ENCODE data around the gene RHCE. TPM values are rescaled to one million over a fixed set of nuclear protein-coding genes. Genes with fewer than 3 reads are reported as not detected.
"Not testable (repeated sequence)": the region's sequence is repeated elsewhere in the genome, so short reads cannot be mapped to it uniquely, and the experiment has no call there.

Gene RHCE
- total and polyA plus RNA-seq, 2 of the 8 experiments (the other 6 are each of a cell fraction or from before 2014, with no cell fraction given): 0.23 to 0.50 TPM

GRCh38 chr1:25322127-25322526 is 98.5 kb downstream of the RHCE start:
- not testable (repeated sequence) for FAIRE-seq; H2BK120ac ChIP-seq (replicated peaks; ENCODE audit: low read depth, low read length)

GRCh38 chr1:25320314-25320938 is 100.2 kb downstream of the RHCE start:
- WGBS, 2 experiments (ENCODE audit: extremely low coverage in 1 of 2, insufficient coverage in 1 of 2, insufficient read length in 1 of 2, insufficient replicate concordance in 2 of 2, low coverage in 1 of 2, low lambda C conversion rate in 2 of 2, missing lambda C conversion rate in 1 of 2): 90% methylated on average over 9 of the region's 9 CpGs; no CpG with 5 or more reads in 1 of the 2 experiments
- H2AK5ac ChIP-seq (ENCODE audit: low read depth, low read length); CTCF ChIA-PET (ENCODE audit: partially characterized antibody); H3K18ac ChIP-seq (ENCODE audit: extremely low read depth, low read length); DNase-seq (ENCODE audit: low read depth in 1 of 2, low spot score in 2 of 2); H3K4me1 ChIP-seq (replicated peaks in 1 of 4; ENCODE audit: control insufficient read depth in 3 of 4, insufficient read depth in 4 of 4, low read length in 3 of 4); H3K36me3 ChIP-seq (ENCODE audit: control insufficient read depth in 2 of 4, insufficient read depth in 4 of 4, low read length in 3 of 4); H3K23me2 ChIP-seq (ENCODE audit: low read depth, low read length); H3K27me3 ChIP-seq (replicated peaks in 1 of 4; ENCODE audit: control insufficient read depth in 3 of 4, extremely low read depth in 1 of 4, insufficient read depth in 3 of 4, low read length in 3 of 4); H3K9me3 ChIP-seq (ENCODE audit: insufficient read depth in 2 of 2, low read depth in 1 of 2, low read length in 1 of 2); H2BK15ac ChIP-seq (ENCODE audit: low read length); H3K79me2 ChIP-seq (ENCODE audit: control insufficient read depth in 1 of 2, insufficient read depth in 2 of 2, low read length in 2 of 2); H3K79me1 ChIP-seq (ENCODE audit: low read depth, low read length); H2BK20ac ChIP-seq (ENCODE audit: low read length); POLR2A ChIA-PET (ENCODE audit: partially characterized antibody); H3K4me3 ChIP-seq (ENCODE audit: extremely low read depth in 1 of 4, insufficient read depth in 2 of 4, low read depth in 3 of 4, low read length in 4 of 4); H2BK12ac ChIP-seq (ENCODE audit: low read depth, low read length); H3K23ac ChIP-seq (ENCODE audit: insufficient read length); H4K8ac ChIP-seq (ENCODE audit: extremely low read depth, insufficient read depth, low read length); FAIRE-seq; H3K4me2 ChIP-seq (ENCODE audit: insufficient read depth in 1 of 2, low read depth in 2 of 2, low read length in 2 of 2); H3K4ac ChIP-seq (replicated peaks; ENCODE audit: insufficient read length, low read depth, low read length); H4K91ac ChIP-seq (replicated peaks; ENCODE audit: insufficient read length, low read length); H3K56ac ChIP-seq (replicated peaks; ENCODE audit: insufficient read length, low read depth, low read length); H4K20me1 ChIP-seq (replicated peaks in 1 of 2; ENCODE audit: control insufficient read depth in 1 of 2, insufficient read depth in 2 of 2, low read length in 2 of 2); H3K27ac ChIP-seq (ENCODE audit: low read depth, low read length); H3K9ac ChIP-seq (replicated peaks in 1 of 4; ENCODE audit: extremely low read depth in 1 of 4, low read depth in 3 of 4, low read length in 3 of 4); H3K14ac ChIP-seq (ENCODE audit: insufficient read length); H2BK5ac ChIP-seq (ENCODE audit: low read depth, low read length); H4K5ac ChIP-seq (ENCODE audit: insufficient read length, low read depth, low read length); H2BK120ac ChIP-seq (replicated peaks; ENCODE audit: low read depth, low read length); H2AFZ ChIP-seq (ENCODE audit: low read length): not testable (repeated sequence)

More at GRCh38 chr1:25322127-25322526, 98.5 kb downstream of the RHCE start:
- H3K23ac ChIP-seq (ENCODE audit: insufficient read length); H3K27me3 ChIP-seq (replicated peaks in 1 of 4; ENCODE audit: control insufficient read depth in 3 of 4, extremely low read depth in 1 of 4, insufficient read depth in 3 of 4, low read length in 3 of 4); H3K4ac ChIP-seq (replicated peaks; ENCODE audit: insufficient read length, low read depth, low read length); H3K4me3 ChIP-seq (ENCODE audit: extremely low read depth in 1 of 4, insufficient read depth in 2 of 4, low read depth in 3 of 4, low read length in 4 of 4); POLR2A ChIA-PET (ENCODE audit: partially characterized antibody); DNase-seq (ENCODE audit: low read depth in 1 of 2, low spot score in 2 of 2); H3K4me2 ChIP-seq (ENCODE audit: insufficient read depth in 1 of 2, low read depth in 2 of 2, low read length in 2 of 2); H2BK20ac ChIP-seq (ENCODE audit: low read length); H2BK15ac ChIP-seq (ENCODE audit: low read length); H2BK12ac ChIP-seq (ENCODE audit: low read depth, low read length); H3K79me1 ChIP-seq (ENCODE audit: low read depth, low read length); H3K14ac ChIP-seq (ENCODE audit: insufficient read length); H4K8ac ChIP-seq (ENCODE audit: extremely low read depth, insufficient read depth, low read length); H3K79me2 ChIP-seq (ENCODE audit: control insufficient read depth in 1 of 2, insufficient read depth in 2 of 2, low read length in 2 of 2); H4K5ac ChIP-seq (ENCODE audit: insufficient read length, low read depth, low read length); H3K23me2 ChIP-seq (ENCODE audit: low read depth, low read length); H4K20me1 ChIP-seq (replicated peaks in 1 of 2; ENCODE audit: control insufficient read depth in 1 of 2, insufficient read depth in 2 of 2, low read length in 2 of 2); H3K56ac ChIP-seq (replicated peaks; ENCODE audit: insufficient read length, low read depth, low read length); H3K36me3 ChIP-seq (ENCODE audit: control insufficient read depth in 2 of 4, insufficient read depth in 4 of 4, low read length in 3 of 4); H3K27ac ChIP-seq (ENCODE audit: low read depth, low read length); H3K4me1 ChIP-seq (replicated peaks in 1 of 4; ENCODE audit: control insufficient read depth in 3 of 4, insufficient read depth in 4 of 4, low read length in 3 of 4); H4K91ac ChIP-seq (replicated peaks; ENCODE audit: insufficient read length, low read length); H2BK5ac ChIP-seq (ENCODE audit: low read depth, low read length); H2AFZ ChIP-seq (ENCODE audit: low read length); H3K9ac ChIP-seq (replicated peaks in 1 of 4; ENCODE audit: extremely low read depth in 1 of 4, low read depth in 3 of 4, low read length in 3 of 4); H3K18ac ChIP-seq (ENCODE audit: extremely low read depth, low read length); H2AK5ac ChIP-seq (ENCODE audit: low read depth, low read length); H3K9me3 ChIP-seq (ENCODE audit: insufficient read depth in 2 of 2, low read depth in 1 of 2, low read length in 1 of 2): not testable (repeated sequence)
- CTCF ChIA-PET (ENCODE audit: partially characterized antibody): interaction anchor here (0.6 kb wide), 1 partner anchor 291 kb away, joined by 4 read pairs; no protein-coding TSS in a partner anchor
- WGBS, 2 experiments (ENCODE audit: extremely low coverage in 1 of 2, insufficient coverage in 1 of 2, insufficient read length in 1 of 2, insufficient replicate concordance in 2 of 2, low coverage in 1 of 2, low lambda C conversion rate in 2 of 2, missing lambda C conversion rate in 1 of 2): 78% methylated on average over 8 of the region's 9 CpGs; no CpG with 5 or more reads in 1 of the 2 experiments

All from H1 (cell line).